B cell (primary cell): ENCODE results near the gene METTL4. TPM values are rescaled to one million over a fixed set of nuclear protein-coding genes. Genes with fewer than 3 reads are reported as not detected.

Experiments
- ATAC-seq: fragments of 200-7000 bp; cut with Tn5 transposase; one replicate; pipeline ENCODE4 v1.10.0; 2021; ENCODE audit warnings: low read depth, mild to moderate bottlenecking, moderate number of reproducible peaks, moderate library complexity
- CTCF ChIA-PET: fragments of 350-600 bp; sonication (Branson Sonifier 250); formaldehyde crosslinking; loops from one replicate; lab custom pipeline; 2021; ENCODE audit warnings: antibody characterized with exemption, inconsistent platforms; lab: Charles Lee
- POLR2A ChIA-PET: fragments of 350-600 bp; sonication (Branson Sonifier 250); formaldehyde crosslinking; loops from one replicate; lab custom pipeline; 2021; ENCODE audit warnings: antibody characterized with exemption; lab: Charles Lee
- DNase-seq: peaks from one replicate; pipeline ENCODE4 v3.0.0; 2013
- H2AFZ ChIP-seq: 2 replicates; pipeline ENCODE4 v1.6.1; 2012; ENCODE audit warnings: mild to moderate bottlenecking, low read depth, low read length; ENCODE audit not compliant: insufficient read depth, poor library complexity, severe bottlenecking
- H3K27ac ChIP-seq, 2 donors: 1 replicate in 1 of 2; 2 replicates in 1 of 2; pipeline ENCODE4 v1.5.1; 2012 to 2013; ENCODE audit warnings: low read length in 2 of 2, mild to moderate bottlenecking in 2 of 2, moderate library complexity in 1 of 2
- H3K27me3 ChIP-seq, 4 experiments: fragments of 200-600 bp in 1 of 4; sonication (generic) in 1 of 4; replicated peaks in 1 of 4; 1 replicate in 2 of 4; 2 replicates in 2 of 4; pipeline versions ENCODE4 v1.6.1 to v1.7.0; 2013 to 2016; ENCODE audit warnings: low read length in 3 of 4, mild to moderate bottlenecking in 2 of 4, mixed read lengths in 1 of 4, moderate library complexity in 1 of 4; ENCODE audit not compliant: insufficient read depth in 4 of 4, control insufficient read depth in 3 of 4; ENCODE audit errors: control extremely low read depth in 1 of 4
- H3K36me3 ChIP-seq, 2 experiments: replicated peaks in 1 of 2; 1 replicate in 1 of 2; 2 replicates in 1 of 2; pipeline versions ENCODE4 v1.6.1 to v1.7.1; 2013; ENCODE audit warnings: low read length in 1 of 2; ENCODE audit not compliant: insufficient read depth in 2 of 2, control insufficient read depth in 1 of 2; ENCODE audit errors: control extremely low read depth in 1 of 2, extremely low read depth in 1 of 2
- H3K4me1 ChIP-seq, 2 donors: fragments of 200-600 bp in 1 of 2; sonication (generic) in 1 of 2; 1 replicate in 1 of 2; 2 replicates in 1 of 2; pipeline versions ENCODE4 v1.5.1 to v1.6.1; 2013 to 2017; ENCODE audit warnings: low read length in 2 of 2; ENCODE audit not compliant: control insufficient read depth in 2 of 2, insufficient read depth in 2 of 2
- H3K4me2 ChIP-seq: replicated peaks from 2 replicates; pipeline ENCODE3; 2012; ENCODE audit warnings: mild to moderate bottlenecking, low read depth, low read length; ENCODE audit not compliant: poor library complexity, severe bottlenecking
- H3K4me3 ChIP-seq, 5 experiments: fragments of 200-600 bp in 1 of 5; sonication (generic) in 1 of 5; 1 replicate in 3 of 5; 2 replicates in 2 of 5; pipeline versions ENCODE4 v1.5.1 to v1.7.0; 2011 to 2016; ENCODE audit warnings: low read length in 4 of 5, mild to moderate bottlenecking in 4 of 5, low read depth in 2 of 5, control low read depth in 1 of 5, moderate library complexity in 1 of 5; ENCODE audit not compliant: insufficient read depth in 1 of 5; ENCODE audit errors: control extremely low read depth in 1 of 5, extremely low read depth in 1 of 5
- H3K79me2 ChIP-seq: fragments of 200-600 bp; sonication (generic); one replicate; pipeline ENCODE4 v1.6.0; 2016; ENCODE audit warnings: low read length; ENCODE audit not compliant: control insufficient read depth, insufficient read depth
- H3K9ac ChIP-seq: fragments of 200-600 bp; sonication (generic); 2 replicates; pipeline ENCODE4 v1.6.1; 2017; ENCODE audit warnings: mild to moderate bottlenecking, low read length, moderate library complexity
- H3K9me3 ChIP-seq, 3 donors: one replicate each; pipeline versions ENCODE4 v1.6.1 to v1.7.1; 2013; ENCODE audit warnings: low read length in 2 of 3; ENCODE audit not compliant: control insufficient read depth in 2 of 3, insufficient read depth in 1 of 3; ENCODE audit errors: control extremely low read depth in 1 of 3
- H4K20me1 ChIP-seq: 2 replicates; pipeline ENCODE4 v1.6.0; 2012; ENCODE audit warnings: mild to moderate bottlenecking, low read length; ENCODE audit not compliant: insufficient read depth, control insufficient read depth, poor library complexity, severe bottlenecking
- H3K27ac Mint-ChIP-seq: one replicate; pipeline ENCODE4 v1.8.0; 2021; ENCODE audit warnings: mixed read lengths
- H3K27me3 Mint-ChIP-seq: one replicate; pipeline ENCODE4 v1.8.0; 2021; ENCODE audit warnings: mixed read lengths
- H3K4me1 Mint-ChIP-seq: one replicate; pipeline ENCODE4 v1.8.0; 2021; ENCODE audit warnings: mixed read lengths
- H3K4me3 Mint-ChIP-seq: one replicate; pipeline ENCODE4 v1.8.0; 2021; ENCODE audit warnings: mixed read lengths
- H3K9me3 Mint-ChIP-seq: one replicate; pipeline ENCODE4 v1.8.0; 2022; ENCODE audit warnings: mixed read lengths; ENCODE audit not compliant: insufficient read depth
- EZH2 ChIP-seq: IDR thresholded peaks from 2 replicates; pipeline ENCODE4 v1.6.1; 2012; ENCODE audit warnings: borderline replicate concordance, low read depth, mild to moderate bottlenecking, moderate library complexity, low read length; ENCODE audit not compliant: insufficient read depth, poor library complexity, severe bottlenecking
- WGBS: methylation state at CpG from one replicate; pipeline ENCODE4 v1.1.5; 2013; ENCODE audit warnings: missing lambda C conversion rate; ENCODE audit not compliant: insufficient coverage; 5-methylcytosine and 5-hydroxymethylcytosine counted together
- intact Hi-C: fragments of 100-400 bp; cut with micrococcal nuclease; formaldehyde crosslinking; loops from one replicate; pipeline ENCODE4 v1.10.0; 2022
- polyA plus RNA-seq: library from polyadenylated mRNA; depleted of rRNA; stranded (reverse); fragments of >200 nt; gene quantifications from 2 replicates; pipeline ENCODE4 v1.2.3, GENCODE V29; 2012
- total RNA-seq, 2 donors: library from RNA; stranded (reverse); fragments of 120-200 nt in 1 of 2; gene quantifications; 1 replicate in 1 of 2; 2 replicates in 1 of 2; pipeline versions ENCODE4 v1.2.3 to v1.2.4, GENCODE V29; 2013 to 2022
- TF ChIP-seq, protein P1 (sequence below): fragments of 200-600 bp; IDR thresholded peaks from one replicate; pipeline ENCODE4 v1.8.0; 2022; ENCODE audit warnings: antibody characterized with exemption, mild to moderate bottlenecking

The METTL4 gene
- total and polyA plus RNA-seq, 2 donors (not counting 1 experiment from before 2014, with no cell fraction given) = 12.9 to 31.6 TPM

DNA sequence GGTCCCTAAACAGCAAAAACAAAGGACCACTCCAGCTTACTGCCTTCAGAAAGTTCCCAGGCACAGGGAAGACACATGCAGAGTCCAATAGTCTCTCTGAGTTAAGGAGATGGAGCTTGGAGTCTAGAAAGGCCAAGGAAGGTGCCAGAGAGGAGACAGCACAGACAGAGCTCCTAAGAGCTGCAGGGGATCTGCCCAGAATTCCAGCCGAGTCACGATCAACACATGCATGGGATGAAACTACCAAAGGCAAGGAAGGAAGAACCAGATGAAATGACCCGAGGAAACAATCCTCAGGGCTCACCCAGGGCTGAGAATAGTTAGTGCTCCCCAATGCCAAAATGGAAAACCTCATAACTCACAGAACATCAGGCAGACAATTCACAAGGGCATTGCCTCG lies 15.4 kb downstream of the METTL4 start:
- TF ChIP-seq EZH2 = no peak
- TF ChIP-seq, protein P1, sequence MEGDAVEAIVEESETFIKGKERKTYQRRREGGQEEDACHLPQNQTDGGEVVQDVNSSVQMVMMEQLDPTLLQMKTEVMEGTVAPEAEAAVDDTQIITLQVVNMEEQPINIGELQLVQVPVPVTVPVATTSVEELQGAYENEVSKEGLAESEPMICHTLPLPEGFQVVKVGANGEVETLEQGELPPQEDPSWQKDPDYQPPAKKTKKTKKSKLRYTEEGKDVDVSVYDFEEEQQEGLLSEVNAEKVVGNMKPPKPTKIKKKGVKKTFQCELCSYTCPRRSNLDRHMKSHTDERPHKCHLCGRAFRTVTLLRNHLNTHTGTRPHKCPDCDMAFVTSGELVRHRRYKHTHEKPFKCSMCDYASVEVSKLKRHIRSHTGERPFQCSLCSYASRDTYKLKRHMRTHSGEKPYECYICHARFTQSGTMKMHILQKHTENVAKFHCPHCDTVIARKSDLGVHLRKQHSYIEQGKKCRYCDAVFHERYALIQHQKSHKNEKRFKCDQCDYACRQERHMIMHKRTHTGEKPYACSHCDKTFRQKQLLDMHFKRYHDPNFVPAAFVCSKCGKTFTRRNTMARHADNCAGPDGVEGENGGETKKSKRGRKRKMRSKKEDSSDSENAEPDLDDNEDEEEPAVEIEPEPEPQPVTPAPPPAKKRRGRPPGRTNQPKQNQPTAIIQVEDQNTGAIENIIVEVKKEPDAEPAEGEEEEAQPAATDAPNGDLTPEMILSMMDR = no peak
- ATAC-seq = no peak

DNA sequence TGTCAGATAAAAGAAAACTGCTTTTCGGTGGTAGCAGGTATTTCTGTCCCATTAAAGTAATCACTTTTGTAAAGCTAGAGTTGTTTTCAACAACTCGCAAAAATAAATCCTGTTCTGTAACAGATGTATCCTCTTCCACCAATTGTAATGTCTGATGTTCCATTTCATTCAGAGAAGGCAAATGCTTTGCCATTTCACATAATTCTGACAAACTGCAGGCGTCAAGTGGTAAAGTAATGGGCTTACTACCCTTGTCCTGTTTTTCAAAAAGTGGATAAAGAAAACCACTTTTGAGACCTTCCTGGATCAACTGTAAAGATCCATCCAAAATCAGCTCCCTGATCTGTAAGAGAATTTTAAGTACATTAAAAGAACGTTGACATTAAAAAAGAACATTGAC lies 16.6 kb downstream of the METTL4 start:
- Mint-ChIP-seq H3K27me3 (no peaks in the 10 kb centered on the region), H3K4me3 (no peak overlapping the region), H3K27ac (no peak overlapping the region), H3K4me1 (no peaks in the 10 kb centered on the region), H3K9me3 (no peaks in the 10 kb centered on the region)
- ChIA-PET POLR2A (no interaction called here), CTCF (no interaction called here)
- Histone ChIP-seq H4K20me1 (no peaks in the 10 kb centered on the region), H3K27ac (no peak overlapping the region), H3K4me1 (no peaks in the 10 kb centered on the region), H3K36me3 (peaks cover 10 to 16% of the 10 kb centered on the region in 2 experiments), H3K27me3 (no peaks in the 10 kb centered on the region), H3K4me3 (no peak overlapping the region), H3K9me3 (no peaks in the 10 kb centered on the region), H3K4me2 (no peak overlapping the region), H3K79me2 (peaks cover 3% of the 10 kb centered on the region), H3K9ac (no peak overlapping the region), H2AFZ (no peak overlapping the region)
- TF ChIP-seq EZH2 = no peak
- TF ChIP-seq, protein P1 = no peak
- no peak for ATAC-seq
- no peak for DNase-seq
- intact Hi-C loops = no loop called here
- WGBS = no CpG with 5 or more reads among the region's 4 CpGs

More for the DNA sequence above, 15.4 kb downstream of the METTL4 start:
- Histone ChIP-seq H3K4me3 (no peak overlapping the region), H2AFZ (no peak overlapping the region), H3K36me3 (peaks cover 4 to 9% of the 10 kb centered on the region in 2 experiments), H3K9ac (no peak overlapping the region), H3K9me3 (no peaks in the 10 kb centered on the region), H3K79me2 (peaks cover 3% of the 10 kb centered on the region), H3K27ac (no peak overlapping the region), H3K4me2 (no peak overlapping the region), H3K4me1 (no peaks in the 10 kb centered on the region), H3K27me3 (no peaks in the 10 kb centered on the region), H4K20me1 (no peaks in the 10 kb centered on the region)
- H3K4me1 Mint-ChIP-seq = no peaks in the 10 kb centered on the region
- WGBS = 100% methylated on average over 2 of the region's 4 CpGs
- no peak overlapping the region for H3K27ac Mint-ChIP-seq
- H3K27me3 Mint-ChIP-seq = no peaks in the 10 kb centered on the region
- no peaks in the 10 kb centered on the region for H3K9me3 Mint-ChIP-seq
- intact Hi-C loops = no loop called here
- ChIA-PET POLR2A (no interaction called here), CTCF (interaction anchor here (0.9 to 1.6 kb wide), 2 partner anchors 8 to 19 kb away, joined by 4 to 7 read pairs; no protein-coding TSS in a partner anchor)
- no peak overlapping the region for H3K4me3 Mint-ChIP-seq
- DNase-seq = no peak
